GM18499 (cell line): ENCODE measurements around the gene MID1.

Experiments
- ATAC-seq: cut with Tn5 transposase; IDR thresholded peaks from one replicate; pipeline ENCODE4 v1.9.1; 2021; ENCODE audit warnings: moderate number of reproducible peaks; ENCODE audit not compliant: insufficient read depth, unreplicated experiment

The MID1 gene

DNA sequence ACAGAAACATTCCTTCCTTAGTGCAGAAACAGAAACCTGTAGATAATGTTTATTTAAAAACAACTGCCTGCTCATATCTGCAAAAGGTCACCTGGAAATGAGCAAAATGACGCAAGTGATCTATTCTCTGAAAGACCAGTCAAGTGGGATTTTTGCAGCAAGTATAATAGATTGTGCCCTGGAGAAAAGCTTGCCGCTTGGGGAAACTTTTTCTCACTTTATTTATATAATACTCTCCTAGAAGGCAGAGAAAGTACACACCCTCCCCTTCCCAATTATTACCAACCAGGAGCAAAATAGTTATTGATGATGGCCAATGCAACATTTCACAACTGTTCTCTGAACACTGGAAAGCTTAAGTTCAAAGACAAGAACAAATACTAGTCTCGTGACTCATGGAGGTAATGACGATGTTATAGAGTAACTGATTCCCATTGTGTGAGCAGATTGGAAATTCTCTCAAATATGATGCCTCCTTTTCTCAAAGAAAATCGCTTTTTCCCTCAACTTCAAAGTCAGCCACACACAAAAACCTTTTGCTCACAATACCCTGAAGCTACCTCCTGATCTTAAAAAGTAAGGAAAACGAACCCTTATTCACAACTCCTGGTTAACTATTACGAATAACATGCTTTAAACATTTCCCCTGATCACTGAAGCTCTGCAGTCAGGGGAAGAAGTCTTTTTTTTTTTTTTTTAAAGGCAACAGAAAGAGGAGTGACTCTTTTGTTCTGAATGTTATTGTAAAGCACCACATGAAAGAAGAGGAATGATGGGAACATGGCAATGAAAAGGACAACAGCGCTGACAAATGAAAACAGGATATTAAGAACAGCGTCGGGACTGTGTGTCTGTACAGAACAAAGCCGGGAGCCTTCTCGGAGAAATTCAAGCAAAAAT is 41.0 kb downstream of the MID1 start:
- ATAC-seq = no peak

DNA sequence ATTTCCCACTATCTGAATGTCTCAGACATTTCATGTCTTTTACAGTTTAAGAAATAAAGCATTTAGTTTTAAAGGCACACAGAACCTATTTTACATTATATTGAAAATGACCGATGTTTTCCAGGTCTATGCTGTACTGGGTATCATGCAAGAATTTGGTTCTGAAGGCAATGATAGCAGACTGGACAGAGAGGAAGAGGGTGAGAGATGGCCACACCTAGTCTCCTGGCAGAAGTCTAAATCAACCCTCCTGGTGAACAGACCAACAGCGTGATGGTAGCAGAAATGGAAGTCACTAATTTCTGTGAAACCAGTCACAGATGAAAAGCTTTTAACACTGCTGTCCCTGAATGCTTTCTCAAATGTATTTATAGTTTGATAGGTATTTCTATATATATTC is 41.9 kb downstream of the MID1 start:
- no peak for ATAC-seq

DNA sequence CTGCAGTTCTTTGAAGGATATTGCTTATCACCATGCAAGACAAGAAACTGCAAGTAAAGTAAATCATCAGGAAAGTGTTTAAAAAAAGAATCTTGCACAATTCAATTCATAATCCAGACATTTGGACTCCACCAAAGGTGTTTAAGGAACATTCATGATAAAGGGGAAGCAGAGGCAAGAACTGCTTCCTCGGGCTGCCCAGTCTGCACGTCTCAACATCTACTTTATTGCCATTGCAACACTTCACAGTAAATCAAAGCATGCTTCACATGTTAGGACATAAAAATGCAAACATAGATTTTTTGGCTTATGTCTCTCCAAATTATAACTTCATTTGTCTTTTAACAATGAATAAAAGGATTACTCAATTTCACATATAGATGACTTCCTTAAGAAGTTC is 42.5 kb downstream of the MID1 start:
- ATAC-seq = no peak

DNA sequence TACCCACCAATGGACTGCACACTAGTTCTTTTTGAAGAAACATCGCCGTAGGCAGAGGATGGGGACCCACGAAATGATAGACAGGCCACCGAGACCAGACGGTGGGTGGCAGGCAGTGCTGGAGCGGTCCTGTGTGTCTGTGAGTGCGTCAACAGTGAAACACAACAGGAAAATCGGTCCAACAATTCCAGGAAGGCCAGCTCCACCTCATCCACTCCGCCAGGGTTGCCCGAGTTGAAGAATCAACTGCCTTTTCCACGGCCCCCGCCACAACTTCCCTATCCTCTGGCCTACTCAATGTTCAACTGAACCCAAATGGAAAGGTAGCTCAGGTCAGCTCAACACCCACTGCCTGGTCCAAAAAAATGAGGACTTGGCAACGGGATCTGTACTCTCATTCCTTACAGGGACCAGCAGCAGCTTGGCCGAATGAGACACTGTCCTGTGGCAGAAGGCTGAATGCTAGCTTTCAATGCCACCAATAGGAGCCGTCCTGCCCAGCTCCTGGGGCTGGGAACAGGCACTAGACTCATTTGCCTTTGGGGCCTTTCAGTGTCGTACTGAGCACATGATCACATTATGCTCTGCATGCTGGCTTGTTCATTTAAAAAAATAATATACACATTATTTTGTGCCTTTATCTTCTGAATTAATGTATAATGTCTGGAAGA is 43.5 kb downstream of the MID1 start:
- ATAC-seq = no peak

DNA sequence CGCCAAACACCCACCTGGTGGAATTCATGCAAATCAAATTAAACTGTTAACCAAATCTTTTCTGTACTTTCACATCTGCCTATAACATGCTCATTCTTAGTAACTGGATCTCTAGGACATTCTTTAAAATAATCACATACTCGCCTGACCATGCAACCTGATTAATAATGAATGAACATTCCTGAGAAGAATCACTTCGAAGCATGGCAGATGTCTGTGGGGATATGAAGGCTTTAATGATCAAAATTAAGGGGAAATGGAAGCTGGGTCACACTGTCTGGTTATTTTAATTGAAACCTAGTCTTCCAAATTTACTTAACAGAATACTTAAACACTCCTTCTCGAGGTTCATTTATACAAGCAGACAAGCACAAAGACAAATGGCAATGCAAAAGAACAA is 44.2 kb downstream of the MID1 start:
- no peak for ATAC-seq

DNA sequence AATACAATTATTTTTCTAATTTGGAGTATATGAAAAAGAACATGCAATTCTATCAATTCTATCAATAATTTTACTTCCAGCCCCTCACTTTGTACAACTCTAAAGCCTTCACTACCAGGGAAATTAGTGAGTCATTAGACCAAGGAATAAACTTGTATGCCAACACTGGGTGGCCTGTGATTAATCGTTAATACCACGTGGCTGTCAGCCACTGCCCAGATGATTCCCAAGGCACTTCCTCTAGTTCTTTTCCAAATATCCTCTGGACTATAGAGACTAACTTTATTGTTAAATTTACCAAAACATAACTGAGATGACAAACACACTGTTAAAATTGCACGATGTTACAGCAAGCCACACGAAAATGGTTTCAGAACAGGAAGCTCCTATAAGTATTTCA is 45.7 kb downstream of the MID1 start:
- no peak for ATAC-seq

DNA sequence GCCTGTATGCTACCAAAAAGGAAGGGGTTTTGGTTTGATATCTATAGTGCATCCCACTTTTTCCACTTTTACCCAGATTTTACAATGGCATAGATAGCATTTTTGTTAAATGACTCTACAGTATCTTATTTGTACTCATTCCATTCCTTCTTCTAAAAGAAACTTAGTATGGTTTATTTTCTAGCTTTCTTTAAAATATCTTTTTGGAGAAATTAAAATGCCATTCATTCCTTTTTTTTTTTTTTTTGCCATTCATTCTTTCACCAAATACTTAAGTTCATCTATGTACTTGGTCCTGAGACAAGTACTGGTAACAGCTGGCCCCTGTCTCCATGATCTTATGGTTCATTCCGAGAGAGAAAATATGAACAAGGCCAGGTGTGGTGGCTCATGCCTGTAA is 49.1 kb downstream of the MID1 start:
- ATAC-seq = no peak

DNA sequence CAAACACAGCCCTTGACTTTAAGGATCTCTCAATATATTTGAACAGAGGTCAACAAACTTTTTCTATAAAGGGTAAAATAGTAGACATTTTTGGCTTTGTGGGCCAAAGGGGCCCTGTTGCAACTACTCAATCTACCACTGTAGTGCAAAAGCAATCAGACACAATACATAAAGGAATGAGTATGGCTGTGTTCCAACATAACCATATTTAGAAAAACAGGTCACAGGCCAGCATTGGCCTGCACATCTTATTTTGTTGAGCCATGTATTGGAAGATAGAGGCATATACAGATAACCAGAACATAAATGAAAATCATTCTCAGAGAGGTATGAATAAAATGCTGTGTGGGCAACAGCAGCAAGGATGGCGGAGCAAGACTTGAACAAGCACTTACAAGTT is 49.8 kb downstream of the MID1 start:
- no peak for ATAC-seq

DNA sequence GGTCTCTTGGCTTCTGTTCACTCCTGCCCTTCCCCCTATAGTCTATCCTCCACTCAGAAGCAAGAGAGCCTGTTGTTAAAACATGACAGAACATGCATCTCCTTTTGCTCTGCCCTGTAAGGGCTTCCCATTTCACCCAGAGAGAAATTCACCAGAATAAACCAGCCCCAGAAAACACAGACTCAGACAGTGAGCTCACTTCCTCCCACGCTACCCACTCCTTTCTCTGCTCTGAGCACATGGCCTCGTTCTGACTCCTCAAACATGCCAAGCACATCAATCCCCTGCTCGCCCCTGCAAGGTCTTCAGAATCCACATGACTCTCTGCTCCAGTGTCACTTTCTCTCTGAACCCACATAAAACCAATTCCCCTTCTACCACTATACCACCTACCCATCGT is 50.4 kb downstream of the MID1 start:
- no peak for ATAC-seq

DNA sequence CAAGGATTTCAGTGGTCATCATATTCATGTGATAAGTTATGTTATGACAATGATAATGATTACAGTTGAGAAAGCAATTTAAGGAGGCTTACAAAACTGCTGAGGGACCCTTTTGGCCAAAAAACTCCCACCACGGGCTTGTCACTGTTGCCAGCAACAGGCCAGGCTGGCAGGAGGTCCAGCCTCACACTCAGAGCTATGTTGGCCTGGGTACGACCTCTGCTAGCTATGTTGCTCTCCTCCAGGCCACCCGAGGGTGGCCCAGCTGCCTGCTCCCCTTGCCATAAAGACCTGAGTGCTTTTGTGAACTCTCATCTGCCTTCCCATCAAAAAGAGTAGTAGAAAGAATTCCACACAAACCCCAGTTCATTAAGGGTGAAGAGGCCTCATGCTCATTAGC is 52.0 kb downstream of the MID1 start:
- ATAC-seq = no peak

DNA sequence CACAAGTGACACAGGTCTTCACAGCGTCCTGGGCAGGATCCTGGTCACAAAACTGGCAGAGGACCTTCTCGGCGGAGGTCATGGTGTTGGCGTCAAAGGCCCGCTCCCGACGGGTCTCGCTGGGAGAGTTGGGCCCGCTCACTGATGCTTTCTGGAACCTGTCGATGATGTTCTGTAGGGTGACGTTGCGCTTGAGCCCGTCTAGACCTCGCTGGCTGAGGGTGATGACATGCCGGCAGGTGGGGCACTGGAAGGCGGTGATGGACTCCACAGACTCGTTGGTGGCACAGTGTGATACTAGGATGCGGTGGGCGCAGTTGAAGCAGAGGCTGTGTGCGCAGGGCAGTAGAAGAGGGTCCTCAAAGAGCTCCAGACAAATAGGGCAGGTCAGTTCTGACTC is 53.2 kb downstream of the MID1 start:
- ATAC-seq = no peak

DNA sequence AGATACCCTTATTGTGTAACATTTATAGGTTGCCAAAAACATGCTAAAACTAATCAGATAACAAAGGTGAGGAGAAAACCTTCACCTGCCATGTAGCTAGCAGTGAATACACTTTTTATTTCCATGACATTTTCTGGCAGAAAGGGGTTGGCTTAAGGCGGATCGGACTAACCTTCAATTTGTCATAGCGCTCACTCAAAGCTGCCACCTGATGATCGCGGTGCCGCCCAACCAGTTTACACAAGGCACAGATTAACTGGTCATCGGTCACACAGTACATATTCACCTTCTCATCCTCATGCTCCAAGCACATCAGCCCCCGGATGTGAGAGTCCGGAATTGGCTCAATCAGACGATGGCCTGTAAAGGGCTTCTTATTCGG is 53.7 kb downstream of the MID1 start:
- no peak for ATAC-seq

DNA sequence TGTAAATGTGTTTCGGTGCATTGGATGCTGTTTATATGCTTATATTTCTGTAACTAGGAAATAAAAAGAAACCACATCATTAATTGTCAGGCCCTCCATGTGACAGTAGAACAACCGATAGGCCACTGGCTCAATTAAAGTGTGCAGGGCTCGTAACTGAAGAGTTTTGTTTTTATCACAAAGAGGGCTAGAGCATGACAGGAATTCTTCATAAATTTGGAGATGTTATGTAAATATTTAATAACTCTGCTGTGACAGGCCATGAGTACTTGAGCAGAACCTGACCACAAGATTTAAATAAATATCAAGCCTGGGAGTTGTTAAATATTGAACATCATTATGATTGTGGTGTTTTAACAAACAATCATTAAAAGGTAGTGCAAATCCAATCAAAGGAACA is 55.9 kb downstream of the MID1 start:
- ATAC-seq = no peak

DNA sequence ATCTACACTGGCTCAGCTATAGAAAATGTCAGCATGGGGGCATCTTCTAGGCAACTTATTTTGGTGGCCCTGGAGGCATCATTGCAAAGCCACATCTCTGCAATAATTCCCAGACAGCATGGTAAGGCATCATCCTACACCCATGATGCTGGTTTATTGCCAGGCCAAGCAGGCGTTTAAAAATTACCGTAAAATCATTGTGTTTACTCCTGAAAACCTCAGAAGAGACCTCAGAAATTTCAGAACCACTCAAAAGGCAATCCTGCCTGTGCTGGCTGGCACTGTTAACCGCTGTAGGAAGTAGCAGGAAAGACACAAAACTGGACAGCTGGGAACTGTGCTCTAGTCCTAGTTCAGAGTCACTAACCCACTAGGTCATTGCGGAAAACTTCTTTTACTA is 63.2 kb downstream of the MID1 start:
- no peak for ATAC-seq

DNA sequence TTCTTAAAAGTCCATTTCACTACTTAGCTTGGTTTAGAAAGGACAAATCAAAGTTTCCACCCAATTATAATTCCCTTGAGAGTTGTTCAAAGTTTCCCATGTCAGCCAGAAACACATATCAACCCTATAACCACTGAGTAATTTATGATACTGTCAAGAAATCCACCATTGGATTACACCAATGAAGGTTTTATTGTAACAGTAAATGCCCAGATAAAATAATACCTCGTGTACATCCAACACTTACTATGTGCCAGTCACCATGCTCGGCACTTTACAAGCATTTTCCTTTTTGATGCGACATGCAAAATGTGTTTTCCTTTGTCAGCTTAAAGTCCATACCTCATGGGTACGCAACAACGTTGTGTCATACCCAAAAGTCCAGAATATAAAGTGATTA is 64.0 kb downstream of the MID1 start:
- no peak for ATAC-seq

DNA sequence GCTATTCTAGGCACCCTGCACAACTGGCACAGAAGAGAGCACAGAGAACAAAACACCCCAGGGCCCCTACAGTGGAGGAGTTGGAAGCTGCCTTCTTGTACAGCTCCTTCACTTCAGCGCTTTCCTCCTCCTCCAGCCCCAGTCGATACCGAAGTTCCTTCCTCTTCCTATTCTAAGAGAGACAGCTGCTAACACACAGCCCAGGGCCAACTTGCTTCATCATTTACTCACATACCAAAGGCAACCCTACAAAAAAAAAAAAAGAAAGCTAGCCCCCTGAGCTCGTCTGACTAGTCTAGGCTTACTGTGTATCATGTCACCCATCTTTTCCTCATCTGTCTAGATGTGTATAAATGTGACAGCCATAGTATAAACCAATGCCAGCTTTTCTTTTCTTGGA is 64.5 kb downstream of the MID1 start:
- ATAC-seq = no peak

DNA sequence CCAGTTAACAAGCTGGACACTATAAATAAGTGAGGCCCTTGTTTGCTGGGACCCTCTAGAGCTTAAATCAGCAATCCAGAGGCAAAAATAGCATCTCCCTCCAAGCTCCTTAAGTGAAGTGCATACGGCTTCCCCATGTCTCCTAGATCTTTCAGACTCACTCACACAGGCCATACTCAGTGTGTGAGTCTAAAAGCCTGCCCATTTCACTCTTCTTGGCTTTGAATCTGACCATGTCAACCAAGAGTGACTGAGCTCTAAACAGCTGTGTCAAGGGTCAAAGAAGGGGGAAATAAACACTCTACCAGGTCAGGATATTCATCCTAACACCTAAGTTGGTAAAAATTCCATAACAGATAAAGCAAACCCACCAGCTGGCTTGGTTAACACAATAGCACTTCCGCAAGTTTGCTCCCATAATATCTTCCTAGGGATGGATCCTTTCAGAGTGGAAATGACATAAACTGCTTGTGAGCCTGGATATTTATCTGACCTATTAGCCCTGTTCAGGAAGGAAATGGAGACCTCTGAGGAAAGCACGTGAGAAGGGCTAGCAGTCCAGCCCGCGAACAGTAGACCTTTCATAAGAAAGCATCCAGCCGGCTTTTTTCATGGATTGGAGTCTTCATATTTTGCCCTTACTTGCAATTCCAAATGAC is 65.6 kb downstream of the MID1 start:
- ATAC-seq = no peak

DNA sequence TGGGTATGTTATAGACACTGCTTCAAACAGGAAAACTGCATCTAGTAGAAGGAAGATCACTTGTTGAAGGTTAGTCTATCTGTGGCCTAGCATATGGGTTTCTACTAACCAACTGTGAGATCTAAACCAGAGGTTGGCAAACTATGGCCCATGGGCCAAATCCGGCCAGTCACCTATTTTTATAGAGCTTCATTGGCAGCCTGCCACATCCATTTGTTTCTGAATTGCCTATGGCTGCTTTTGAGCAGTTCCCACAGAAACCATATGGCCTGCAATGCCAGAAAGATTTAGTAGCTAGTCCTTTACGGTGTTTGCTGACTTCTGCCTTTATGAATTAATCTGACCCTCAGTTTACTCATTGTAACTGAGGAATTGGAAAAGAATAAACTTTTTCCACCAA is 71.1 kb downstream of the MID1 start:
- ATAC-seq = no peak

DNA sequence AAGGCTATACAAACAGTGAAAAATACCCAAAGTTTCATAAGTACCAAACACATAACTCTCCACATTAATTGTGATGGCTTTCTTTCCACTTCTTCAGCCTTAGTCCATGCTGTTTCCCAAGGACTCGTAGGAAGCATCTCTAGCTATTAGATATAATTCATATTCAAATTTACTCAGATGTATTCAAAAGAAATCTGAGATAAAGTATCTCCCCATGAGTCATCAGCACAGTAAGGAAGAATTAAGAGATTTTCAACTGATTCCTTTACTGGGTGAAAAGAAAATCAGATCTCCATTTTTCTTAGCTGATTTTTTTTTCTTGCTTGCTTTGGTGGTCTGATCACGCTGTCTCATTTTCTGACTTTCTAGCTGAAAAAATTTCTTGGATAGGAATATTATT is 71.7 kb downstream of the MID1 start:
- ATAC-seq = no peak

DNA sequence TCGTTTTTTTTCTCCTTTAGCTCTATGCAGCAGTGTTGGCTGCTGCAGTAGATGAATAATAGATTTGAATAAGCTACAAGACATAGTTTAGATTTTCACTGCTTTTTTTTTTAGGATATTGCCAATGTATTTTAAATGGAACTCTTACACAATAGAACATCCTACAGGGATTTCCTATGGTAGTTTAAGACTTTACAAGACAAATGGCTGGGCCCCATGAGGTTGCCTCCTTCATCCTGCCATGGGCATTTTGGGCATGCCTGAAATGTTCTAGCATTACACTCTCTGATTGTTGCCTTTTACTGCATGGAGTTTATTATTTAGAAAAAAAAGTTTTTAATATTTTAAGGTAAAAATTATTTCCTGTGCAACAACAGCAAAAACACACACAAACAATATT is 74.5 kb downstream of the MID1 start:
- ATAC-seq = no peak

DNA sequence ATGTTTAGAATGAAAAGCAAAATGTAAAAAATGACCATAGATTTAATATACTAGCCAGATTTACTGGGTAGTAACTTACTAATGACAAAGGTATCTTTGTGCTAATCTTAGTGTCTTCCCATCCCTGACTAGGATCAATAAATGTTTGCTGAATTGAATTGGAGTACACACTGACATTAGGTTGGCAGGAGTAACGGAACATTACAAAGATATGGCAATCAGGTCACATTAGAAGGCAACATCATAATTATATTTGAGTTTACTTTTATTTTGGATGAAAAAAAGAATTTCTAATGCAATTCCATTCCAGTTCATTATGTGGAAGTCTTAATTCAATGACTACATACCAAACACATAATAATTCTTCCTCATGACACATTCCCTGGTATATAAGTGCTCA is 77.8 kb downstream of the MID1 start:
- no peak for ATAC-seq

DNA sequence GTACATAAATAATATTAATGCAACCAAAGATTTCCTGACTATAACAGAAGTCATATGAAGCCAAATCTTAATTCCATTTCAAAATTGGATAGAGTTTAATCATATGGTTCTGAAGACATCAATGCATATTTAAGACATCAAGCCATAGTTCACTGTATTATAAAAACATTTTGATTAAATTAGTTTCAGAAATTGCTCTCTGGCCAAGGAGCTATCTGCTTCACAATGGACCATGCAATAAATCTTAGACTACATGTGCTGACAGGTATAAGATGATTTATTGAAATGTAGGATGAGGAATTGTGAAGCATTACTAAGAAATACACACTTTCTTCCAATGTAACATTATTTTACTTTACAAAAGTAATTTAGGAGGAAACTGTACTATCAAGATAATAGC is 81.6 kb downstream of the MID1 start:
- no peak for ATAC-seq
